Measurements from ENCODE around the gene GRIK4.

DNA sequence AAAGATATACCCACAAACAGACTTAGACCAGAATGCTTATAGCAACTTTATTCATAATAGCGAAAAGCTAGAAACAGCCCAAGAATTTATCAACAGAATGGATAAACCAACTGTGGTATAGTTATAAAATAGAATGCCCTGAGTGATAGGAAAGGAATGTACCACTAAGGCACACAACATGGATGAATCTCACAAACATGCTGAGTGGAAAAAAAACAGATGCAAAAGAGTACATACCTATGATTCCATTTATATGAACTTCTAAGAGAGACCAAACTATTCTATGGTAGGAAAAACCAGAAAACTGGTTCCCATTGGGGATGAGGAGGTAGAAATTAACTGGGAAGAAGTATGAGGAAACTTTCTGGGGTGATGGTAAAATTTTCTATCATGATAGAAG is 40.4 kb upstream of the GRIK4 start:
- TF ChIP-seq, protein P1, sequence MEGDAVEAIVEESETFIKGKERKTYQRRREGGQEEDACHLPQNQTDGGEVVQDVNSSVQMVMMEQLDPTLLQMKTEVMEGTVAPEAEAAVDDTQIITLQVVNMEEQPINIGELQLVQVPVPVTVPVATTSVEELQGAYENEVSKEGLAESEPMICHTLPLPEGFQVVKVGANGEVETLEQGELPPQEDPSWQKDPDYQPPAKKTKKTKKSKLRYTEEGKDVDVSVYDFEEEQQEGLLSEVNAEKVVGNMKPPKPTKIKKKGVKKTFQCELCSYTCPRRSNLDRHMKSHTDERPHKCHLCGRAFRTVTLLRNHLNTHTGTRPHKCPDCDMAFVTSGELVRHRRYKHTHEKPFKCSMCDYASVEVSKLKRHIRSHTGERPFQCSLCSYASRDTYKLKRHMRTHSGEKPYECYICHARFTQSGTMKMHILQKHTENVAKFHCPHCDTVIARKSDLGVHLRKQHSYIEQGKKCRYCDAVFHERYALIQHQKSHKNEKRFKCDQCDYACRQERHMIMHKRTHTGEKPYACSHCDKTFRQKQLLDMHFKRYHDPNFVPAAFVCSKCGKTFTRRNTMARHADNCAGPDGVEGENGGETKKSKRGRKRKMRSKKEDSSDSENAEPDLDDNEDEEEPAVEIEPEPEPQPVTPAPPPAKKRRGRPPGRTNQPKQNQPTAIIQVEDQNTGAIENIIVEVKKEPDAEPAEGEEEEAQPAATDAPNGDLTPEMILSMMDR (IDR thresholded peaks at IDR 0.05; ENCODE audit: insufficient read depth, low read length): no peak
- no peak for TF ChIP-seq POLR2AphosphoS5 (IDR thresholded peaks at IDR 0.05; ENCODE audit: low read depth)
- TF ChIP-seq, protein P2, sequence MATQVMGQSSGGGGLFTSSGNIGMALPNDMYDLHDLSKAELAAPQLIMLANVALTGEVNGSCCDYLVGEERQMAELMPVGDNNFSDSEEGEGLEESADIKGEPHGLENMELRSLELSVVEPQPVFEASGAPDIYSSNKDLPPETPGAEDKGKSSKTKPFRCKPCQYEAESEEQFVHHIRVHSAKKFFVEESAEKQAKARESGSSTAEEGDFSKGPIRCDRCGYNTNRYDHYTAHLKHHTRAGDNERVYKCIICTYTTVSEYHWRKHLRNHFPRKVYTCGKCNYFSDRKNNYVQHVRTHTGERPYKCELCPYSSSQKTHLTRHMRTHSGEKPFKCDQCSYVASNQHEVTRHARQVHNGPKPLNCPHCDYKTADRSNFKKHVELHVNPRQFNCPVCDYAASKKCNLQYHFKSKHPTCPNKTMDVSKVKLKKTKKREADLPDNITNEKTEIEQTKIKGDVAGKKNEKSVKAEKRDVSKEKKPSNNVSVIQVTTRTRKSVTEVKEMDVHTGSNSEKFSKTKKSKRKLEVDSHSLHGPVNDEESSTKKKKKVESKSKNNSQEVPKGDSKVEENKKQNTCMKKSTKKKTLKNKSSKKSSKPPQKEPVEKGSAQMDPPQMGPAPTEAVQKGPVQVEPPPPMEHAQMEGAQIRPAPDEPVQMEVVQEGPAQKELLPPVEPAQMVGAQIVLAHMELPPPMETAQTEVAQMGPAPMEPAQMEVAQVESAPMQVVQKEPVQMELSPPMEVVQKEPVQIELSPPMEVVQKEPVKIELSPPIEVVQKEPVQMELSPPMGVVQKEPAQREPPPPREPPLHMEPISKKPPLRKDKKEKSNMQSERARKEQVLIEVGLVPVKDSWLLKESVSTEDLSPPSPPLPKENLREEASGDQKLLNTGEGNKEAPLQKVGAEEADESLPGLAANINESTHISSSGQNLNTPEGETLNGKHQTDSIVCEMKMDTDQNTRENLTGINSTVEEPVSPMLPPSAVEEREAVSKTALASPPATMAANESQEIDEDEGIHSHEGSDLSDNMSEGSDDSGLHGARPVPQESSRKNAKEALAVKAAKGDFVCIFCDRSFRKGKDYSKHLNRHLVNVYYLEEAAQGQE (IDR thresholded peaks at IDR 0.05; ENCODE audit: insufficient replicate concordance, low read depth): no peak
